Activated CD8-positive, alpha-beta T cell treated with anti-CD3 and anti-CD28 coated beads for 36 hours (primary cell): Measurements from ENCODE around the gene ERBB4. TPM values are rescaled to one million over a fixed set of nuclear protein-coding genes. Genes with fewer than 3 reads are reported as not detected.
"Not testable (repeated sequence)": the region's sequence is repeated elsewhere in the genome, so short reads cannot be mapped to it uniquely, and the experiment has no call there.

Experiments
- ATAC-seq: fragments of 200-7000 bp; cut with Tn5 transposase; one replicate; pipeline ENCODE4 v1.10.0; 2021; ENCODE audit warnings: mild to moderate bottlenecking, moderate library complexity
- CTCF ChIA-PET: fragments of 350-600 bp; sonication (Branson Sonifier 250); formaldehyde crosslinking; loops from one replicate; lab custom pipeline; 2021; ENCODE audit warnings: antibody characterized with exemption; lab: Charles Lee
- POLR2A ChIA-PET: fragments of 350-600 bp; sonication (Branson Sonifier 250); formaldehyde crosslinking; loops from one replicate; lab custom pipeline; 2021; ENCODE audit warnings: antibody characterized with exemption; lab: Charles Lee
- DNase-seq: peaks from one replicate; pipeline ENCODE4 v3.0.0-alpha.2; 2020
- H3K27ac Mint-ChIP-seq: one replicate; pipeline ENCODE4 v1.8.0; 2021; ENCODE audit warnings: mild to moderate bottlenecking, mixed read lengths
- H3K27me3 Mint-ChIP-seq: one replicate; pipeline ENCODE4 v1.8.0; 2021; ENCODE audit warnings: mixed read lengths
- H3K36me3 Mint-ChIP-seq: one replicate; pipeline ENCODE4 v1.8.0; 2021; ENCODE audit warnings: low read depth, mixed read lengths
- H3K4me1 Mint-ChIP-seq: one replicate; pipeline ENCODE4 v1.8.0; 2021; ENCODE audit warnings: low read depth, mixed read lengths
- H3K4me3 Mint-ChIP-seq: one replicate; pipeline ENCODE4 v1.8.0; 2021; ENCODE audit warnings: mild to moderate bottlenecking, moderate library complexity, mixed read lengths
- H3K9me3 Mint-ChIP-seq: one replicate; pipeline ENCODE4 v1.8.0; 2021; ENCODE audit warnings: mixed read lengths
- CTCF ChIP-seq: fragments of 200-600 bp; IDR thresholded peaks from one replicate; pipeline ENCODE4 v1.8.0; 2022; ENCODE audit warnings: antibody characterized with exemption, mild to moderate bottlenecking
- intact Hi-C: fragments of 100-400 bp; cut with micrococcal nuclease; formaldehyde crosslinking; loops from one replicate; pipeline ENCODE4 v1.10.0; 2022
- total RNA-seq, 2 experiments: library from RNA; stranded (reverse); gene quantifications; one replicate each; pipeline ENCODE4 v1.2.3, GENCODE V29; 2021

ERBB4 gene
- total RNA-seq, 2 experiments from 2014 or later, result not detected

GRCh38 chr2:212488611-212489010 lies 50.0 kb downstream of the ERBB4 start:
- TF ChIP-seq CTCF, result no peak
- Mint-ChIP-seq H3K27ac (no peak overlapping the region), H3K36me3 (no peaks in the 10 kb centered on the region), H3K4me3 (no peak overlapping the region), H3K27me3 (no peaks in the 10 kb centered on the region), H3K9me3 (no peaks in the 10 kb centered on the region), H3K4me1 (no peaks in the 10 kb centered on the region)
- DNase-seq (no peak), ATAC-seq (no peak)
- intact Hi-C loops, result no loop called here
- ChIA-PET POLR2A (no interaction called here), CTCF (no interaction called here)

- intact Hi-C loops, result no loop called here
- DNase-seq, result no peak
Observed at GRCh38 chr2:212484563-212485080, 54.0 kb downstream of the ERBB4 start.

GRCh38 chr2:212480447-212480846 lies 58.2 kb downstream of the ERBB4 start:
- H3K27me3 Mint-ChIP-seq, result no peaks in the 10 kb centered on the region
- H3K27ac Mint-ChIP-seq, result no peak overlapping the region
- no peak overlapping the region for H3K4me3 Mint-ChIP-seq
- intact Hi-C loops, result no loop called here
- TF ChIP-seq CTCF, result no peak
- no peaks in the 10 kb centered on the region for H3K4me1 Mint-ChIP-seq
- ChIA-PET POLR2A (no interaction called here), CTCF (interaction anchor here (1.3 to 1.6 kb wide), 2 partner anchors 20 to 116 kb away, joined by 3 read pairs; no protein-coding TSS in a partner anchor)
- no peaks in the 10 kb centered on the region for H3K9me3 Mint-ChIP-seq
- no peaks in the 10 kb centered on the region for H3K36me3 Mint-ChIP-seq
- no peak for ATAC-seq
- no peak for DNase-seq

More at GRCh38 chr2:212484563-212485080, 54.0 kb downstream of the ERBB4 start:
- no peak for ATAC-seq
- CTCF ChIA-PET, result no interaction called here
- H3K27me3 Mint-ChIP-seq, result no peaks in the 10 kb centered on the region
- POLR2A ChIA-PET, result no interaction called here
- TF ChIP-seq CTCF, result no peak
- no peaks in the 10 kb centered on the region for H3K4me1 Mint-ChIP-seq
- no peak overlapping the region for H3K27ac Mint-ChIP-seq
- no peaks in the 10 kb centered on the region for H3K9me3 Mint-ChIP-seq
- no peak overlapping the region for H3K4me3 Mint-ChIP-seq
- no peaks in the 10 kb centered on the region for H3K36me3 Mint-ChIP-seq

GRCh38 chr2:212477571-212477970 lies 61.0 kb downstream of the ERBB4 start:
- CTCF ChIA-PET, result interaction anchor here (0.9 kb wide), 1 partner anchor 18 kb away, joined by 3 read pairs; no protein-coding TSS in a partner anchor
- intact Hi-C loops, result no loop called here
- DNase-seq (no peak), ATAC-seq (no peak)
- H3K9me3 Mint-ChIP-seq, result no peaks in the 10 kb centered on the region
- H3K4me1 Mint-ChIP-seq, result no peaks in the 10 kb centered on the region
- H3K27ac Mint-ChIP-seq, result no peak overlapping the region
- no peak overlapping the region for H3K4me3 Mint-ChIP-seq
- POLR2A ChIA-PET, result no interaction called here
- H3K27me3 Mint-ChIP-seq, result no peaks in the 10 kb centered on the region
- TF ChIP-seq CTCF, result no peak
- H3K36me3 Mint-ChIP-seq, result no peaks in the 10 kb centered on the region

GRCh38 chr2:212473211-212473610 lies 65.4 kb downstream of the ERBB4 start:
- CTCF ChIA-PET, result no interaction called here
- Mint-ChIP-seq H3K4me1 (no peaks in the 10 kb centered on the region), H3K9me3 (no peaks in the 10 kb centered on the region), H3K36me3 (no peaks in the 10 kb centered on the region), H3K4me3 (no peak overlapping the region), H3K27ac (no peak overlapping the region), H3K27me3 (no peaks in the 10 kb centered on the region)
- POLR2A ChIA-PET, result no interaction called here
- ATAC-seq (no peak), DNase-seq (no peak)
- intact Hi-C loops, result no loop called here
- no peak for TF ChIP-seq CTCF

- CTCF ChIA-PET, intact Hi-C loops, H3K4me1 Mint-ChIP-seq, H3K9me3 Mint-ChIP-seq, H3K27me3 Mint-ChIP-seq, H3K4me3 Mint-ChIP-seq, H3K36me3 Mint-ChIP-seq, ATAC-seq, H3K27ac Mint-ChIP-seq, POLR2A ChIA-PET, DNase-seq: not testable (repeated sequence)
Observed at GRCh38 chr2:212467551-212467950, 71.1 kb downstream of the ERBB4 start.
